ENCODE results near the gene ITPKA. TPM values are rescaled to one million over a fixed set of nuclear protein-coding genes. Genes with fewer than 3 reads are reported as not detected.

Gene ITPKA
- total RNA-seq, 1 experiment from 2014 or later: 4.3 TPM

- peaks cover 13% of the 10 kb centered on the region for H3K4me1 ChIP-seq (ENCODE audit: insufficient read depth, low read length, poor library complexity, severe bottlenecking)
- no peak for DNase-seq (ENCODE audit: low spot score)
- intact Hi-C loops (cut with micrococcal nuclease; ENCODE audit: unreplicated experiment): no loop called here
- H3K9me3 ChIP-seq (ENCODE audit: low read depth, low read length, poor library complexity, severe bottlenecking): no peaks in the 10 kb centered on the region
- CTCF ChIA-PET: no interaction called here
- no peak overlapping the region for H3K4me3 ChIP-seq (ENCODE audit: low read depth, low read length, poor library complexity, severe bottlenecking)
- no peaks in the 10 kb centered on the region for H3K27me3 ChIP-seq (replicated peaks; ENCODE audit: insufficient read depth, low read depth, low read length, poor library complexity)
- H3K36me3 ChIP-seq (ENCODE audit: insufficient read depth, low read length, poor library complexity, severe bottlenecking): no peaks in the 10 kb centered on the region
- BruUV-seq (replicated peaks): no TSS peak
- TF ChIP-seq EZH2 (IDR thresholded peaks at IDR 0.05; ENCODE audit: borderline replicate concordance, low read depth, low read length, poor library complexity, severe bottlenecking): no peak
- POLR2A ChIA-PET (ENCODE audit: low non-redundant PET): no interaction called here
- no peak overlapping the region for H3K27ac ChIP-seq (ENCODE audit: low read depth, low read length, poor library complexity, severe bottlenecking)
Observed at GRCh38 chr15:41517895-41518449, 24.3 kb downstream of the ITPKA start.

GRCh38 chr15:41520636-41521035 is 27.0 kb downstream of the ITPKA start:
- no TSS peak for BruUV-seq (replicated peaks)
- H3K27me3 ChIP-seq (replicated peaks; ENCODE audit: insufficient read depth, low read depth, low read length, poor library complexity): no peaks in the 10 kb centered on the region
- H3K36me3 ChIP-seq (ENCODE audit: insufficient read depth, low read length, poor library complexity, severe bottlenecking): no peaks in the 10 kb centered on the region
- intact Hi-C loops (cut with micrococcal nuclease; ENCODE audit: unreplicated experiment): no loop called here
- H3K4me1 ChIP-seq (ENCODE audit: insufficient read depth, low read length, poor library complexity, severe bottlenecking): no peaks in the 10 kb centered on the region
- DNase-seq (ENCODE audit: low spot score): no peak
- TF ChIP-seq CTCF (conservative IDR thresholded peaks at IDR 0.05; ENCODE audit: low read depth, low read length) (no peak), EZH2 (IDR thresholded peaks at IDR 0.05; ENCODE audit: borderline replicate concordance, low read depth, low read length, poor library complexity, severe bottlenecking) (no peak)
- H3K4me3 ChIP-seq (ENCODE audit: low read depth, low read length, poor library complexity, severe bottlenecking): no peak overlapping the region
- ChIA-PET CTCF (no interaction called here), POLR2A (ENCODE audit: low non-redundant PET) (interaction anchor here (0.6 kb wide), 1 partner anchor 429 kb away, joined by 3 read pairs; no protein-coding TSS in a partner anchor)
- H3K27ac ChIP-seq (ENCODE audit: low read depth, low read length, poor library complexity, severe bottlenecking): no peak overlapping the region
- no peaks in the 10 kb centered on the region for H3K9me3 ChIP-seq (ENCODE audit: low read depth, low read length, poor library complexity, severe bottlenecking)

- Histone ChIP-seq H3K9me3 (ENCODE audit: low read depth, low read length, poor library complexity, severe bottlenecking) (no peaks in the 10 kb centered on the region), H3K36me3 (ENCODE audit: insufficient read depth, low read length, poor library complexity, severe bottlenecking) (peaks cover 4% of the 10 kb centered on the region), H3K4me3 (ENCODE audit: low read depth, low read length, poor library complexity, severe bottlenecking) (no peak overlapping the region), H3K27me3 (replicated peaks; ENCODE audit: insufficient read depth, low read depth, low read length, poor library complexity) (no peaks in the 10 kb centered on the region), H3K4me1 (ENCODE audit: insufficient read depth, low read length, poor library complexity, severe bottlenecking) (no peaks in the 10 kb centered on the region), H3K27ac (ENCODE audit: low read depth, low read length, poor library complexity, severe bottlenecking) (no peak overlapping the region)
- intact Hi-C loops (cut with micrococcal nuclease; ENCODE audit: unreplicated experiment): no loop called here
- TF ChIP-seq EZH2 (IDR thresholded peaks at IDR 0.05; ENCODE audit: borderline replicate concordance, low read depth, low read length, poor library complexity, severe bottlenecking): no peak
- no peak for TF ChIP-seq CTCF (conservative IDR thresholded peaks at IDR 0.05; ENCODE audit: low read depth, low read length)
- no TSS peak for BruUV-seq (replicated peaks)
- DNase-seq (ENCODE audit: low spot score): no peak
- POLR2A ChIA-PET (ENCODE audit: low non-redundant PET): no interaction called here
- CTCF ChIA-PET: no interaction called here
Observed at GRCh38 chr15:41521614-41522013, 27.9 kb downstream of the ITPKA start.

- no TSS peak for BruUV-seq (replicated peaks)
- no peak for DNase-seq (ENCODE audit: low spot score)
- no peak overlapping the region for H3K27ac ChIP-seq (ENCODE audit: low read depth, low read length, poor library complexity, severe bottlenecking)
- no peak for TF ChIP-seq CTCF (conservative IDR thresholded peaks at IDR 0.05; ENCODE audit: low read depth, low read length)
- H3K4me3 ChIP-seq (ENCODE audit: low read depth, low read length, poor library complexity, severe bottlenecking): no peak overlapping the region
- ChIA-PET POLR2A (ENCODE audit: low non-redundant PET) (no interaction called here), CTCF (interaction anchor here (0.6 kb wide), 1 partner anchor 34 kb away, joined by 3 read pairs; no protein-coding TSS in a partner anchor)
- H3K9me3 ChIP-seq (ENCODE audit: low read depth, low read length, poor library complexity, severe bottlenecking): no peaks in the 10 kb centered on the region
- no peaks in the 10 kb centered on the region for H3K27me3 ChIP-seq (replicated peaks; ENCODE audit: insufficient read depth, low read depth, low read length, poor library complexity)
- H3K36me3 ChIP-seq (ENCODE audit: insufficient read depth, low read length, poor library complexity, severe bottlenecking): peaks cover 12% of the 10 kb centered on the region
- no peaks in the 10 kb centered on the region for H3K4me1 ChIP-seq (ENCODE audit: insufficient read depth, low read length, poor library complexity, severe bottlenecking)
- intact Hi-C loops (cut with micrococcal nuclease; ENCODE audit: unreplicated experiment): no loop called here
Observed at GRCh38 chr15:41523097-41523496, 29.4 kb downstream of the ITPKA start.
